Measurements from ENCODE around the gene CAMTA1. TPM values are rescaled to one million over a fixed set of nuclear protein-coding genes. Genes with fewer than 3 reads are reported as not detected.
"Not testable (repeated sequence)": the region's sequence is repeated elsewhere in the genome, so short reads cannot be mapped to it uniquely, and the experiment has no call there.

The CAMTA1 gene
- total RNA-seq, 1 donor, result 56.1 TPM

DNA sequence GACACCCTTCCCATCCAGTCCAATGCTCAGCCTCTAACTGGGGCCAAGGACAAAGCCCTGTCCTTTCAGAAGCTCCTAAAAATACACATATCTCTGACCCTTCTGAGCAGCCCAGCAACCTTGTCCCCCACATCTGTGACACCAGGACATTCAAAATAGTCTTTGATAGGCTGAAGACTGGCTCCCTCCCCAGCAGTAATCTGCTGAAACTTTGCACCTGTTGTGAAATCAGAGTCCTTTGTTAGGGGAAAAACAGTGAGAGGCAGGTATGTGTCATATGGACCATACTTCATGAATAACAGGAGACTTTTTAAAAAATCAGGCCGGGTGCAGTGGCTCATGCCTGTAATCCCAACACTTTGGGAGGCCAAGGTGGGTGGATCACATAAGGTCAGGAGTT is 903.4 kb downstream of the CAMTA1 start:
- no peak for DNase-seq (ENCODE audit: low read depth)
- H3K4me3 ChIP-seq (ENCODE audit: low read depth, low read length), result no peak overlapping the region
- TF ChIP-seq, protein P1, sequence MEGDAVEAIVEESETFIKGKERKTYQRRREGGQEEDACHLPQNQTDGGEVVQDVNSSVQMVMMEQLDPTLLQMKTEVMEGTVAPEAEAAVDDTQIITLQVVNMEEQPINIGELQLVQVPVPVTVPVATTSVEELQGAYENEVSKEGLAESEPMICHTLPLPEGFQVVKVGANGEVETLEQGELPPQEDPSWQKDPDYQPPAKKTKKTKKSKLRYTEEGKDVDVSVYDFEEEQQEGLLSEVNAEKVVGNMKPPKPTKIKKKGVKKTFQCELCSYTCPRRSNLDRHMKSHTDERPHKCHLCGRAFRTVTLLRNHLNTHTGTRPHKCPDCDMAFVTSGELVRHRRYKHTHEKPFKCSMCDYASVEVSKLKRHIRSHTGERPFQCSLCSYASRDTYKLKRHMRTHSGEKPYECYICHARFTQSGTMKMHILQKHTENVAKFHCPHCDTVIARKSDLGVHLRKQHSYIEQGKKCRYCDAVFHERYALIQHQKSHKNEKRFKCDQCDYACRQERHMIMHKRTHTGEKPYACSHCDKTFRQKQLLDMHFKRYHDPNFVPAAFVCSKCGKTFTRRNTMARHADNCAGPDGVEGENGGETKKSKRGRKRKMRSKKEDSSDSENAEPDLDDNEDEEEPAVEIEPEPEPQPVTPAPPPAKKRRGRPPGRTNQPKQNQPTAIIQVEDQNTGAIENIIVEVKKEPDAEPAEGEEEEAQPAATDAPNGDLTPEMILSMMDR (IDR thresholded peaks at IDR 0.05; ENCODE audit: insufficient read depth, low read depth, low read length), result no peak

DNA sequence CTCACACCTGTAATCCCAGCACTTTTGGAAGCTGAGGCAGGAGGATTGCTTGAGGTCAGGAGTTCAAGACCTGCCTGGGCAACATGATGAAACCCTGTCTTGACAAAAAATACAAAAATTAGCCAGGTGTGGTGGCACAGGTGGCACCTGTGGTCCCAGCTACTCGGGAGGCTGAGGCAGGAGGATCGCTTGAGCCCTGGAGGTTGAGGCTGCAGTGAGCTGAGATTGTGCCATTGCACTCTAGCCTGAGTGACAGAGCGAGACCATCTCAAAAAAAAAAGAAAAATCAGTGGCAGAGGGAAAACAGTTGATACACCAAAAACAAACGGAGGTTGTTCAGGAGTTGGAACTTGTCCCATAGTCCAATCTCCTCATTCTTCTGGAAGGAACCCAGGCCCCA is 904.1 kb downstream of the CAMTA1 start:
- H3K4me3 ChIP-seq (ENCODE audit: low read depth, low read length); DNase-seq (ENCODE audit: low read depth): not testable (repeated sequence)

DNA sequence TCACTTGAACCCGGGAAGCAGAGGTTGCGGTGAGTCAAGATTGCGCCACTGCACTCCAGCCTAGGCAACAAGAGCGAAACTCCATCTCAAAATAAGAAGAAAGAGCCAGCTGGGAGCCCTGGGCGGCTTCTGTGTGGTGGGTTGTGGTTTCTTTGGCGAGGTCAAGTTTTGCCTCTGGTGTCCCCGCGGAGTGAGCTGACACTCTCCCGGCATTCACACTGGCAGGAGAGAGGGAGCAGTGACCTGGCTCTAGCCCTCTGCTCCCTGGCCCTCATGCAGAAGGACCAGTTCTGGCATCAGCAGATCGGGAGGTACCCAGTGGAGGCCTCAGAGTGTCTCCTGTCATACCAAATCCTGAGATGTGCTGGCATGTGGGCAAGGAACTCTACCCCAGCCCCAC is 904.8 kb downstream of the CAMTA1 start:
- H3K4me3 ChIP-seq (ENCODE audit: low read depth, low read length), result no peak overlapping the region
- TF ChIP-seq, protein P1 (IDR thresholded peaks at IDR 0.05; ENCODE audit: insufficient read depth, low read depth, low read length), result no peak
- no peak for DNase-seq (ENCODE audit: low read depth)

DNA sequence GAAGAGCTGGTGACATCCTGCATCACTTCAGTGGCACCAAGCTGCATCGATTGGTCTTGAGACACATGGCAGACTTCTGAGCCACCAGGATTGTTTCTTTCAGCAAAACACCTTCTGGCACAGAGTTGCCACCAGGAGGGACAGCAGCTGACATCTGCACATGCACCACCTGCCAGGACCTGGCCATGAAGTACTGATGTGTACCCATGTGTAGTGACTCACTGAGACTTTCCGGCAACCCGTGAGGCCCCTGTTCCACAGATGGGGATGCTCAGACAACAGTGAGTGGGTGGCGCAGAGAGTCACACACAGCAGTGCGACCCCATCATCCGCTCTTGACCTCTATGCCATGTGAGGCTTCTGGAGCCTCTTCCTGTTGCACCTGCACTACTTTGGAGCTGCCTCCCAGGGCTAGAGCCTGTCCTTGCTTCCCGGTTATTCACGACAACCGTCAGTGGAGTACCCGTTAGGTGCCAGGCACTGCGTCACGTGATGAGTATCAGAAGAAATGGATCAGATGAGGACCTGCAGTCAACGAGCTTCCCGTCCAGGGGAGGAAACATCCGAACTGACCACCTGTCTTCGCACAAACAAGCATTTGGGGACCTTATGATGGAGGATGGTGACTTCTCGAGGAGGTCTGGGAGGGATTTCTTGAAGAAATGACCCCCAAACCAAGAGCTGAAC is 905.4 kb downstream of the CAMTA1 start:
- TF ChIP-seq, protein P1 (IDR thresholded peaks at IDR 0.05; ENCODE audit: insufficient read depth, low read depth, low read length), result no peak
- no peak for DNase-seq (ENCODE audit: low read depth)
- no peak overlapping the region for H3K4me3 ChIP-seq (ENCODE audit: low read depth, low read length)

DNA sequence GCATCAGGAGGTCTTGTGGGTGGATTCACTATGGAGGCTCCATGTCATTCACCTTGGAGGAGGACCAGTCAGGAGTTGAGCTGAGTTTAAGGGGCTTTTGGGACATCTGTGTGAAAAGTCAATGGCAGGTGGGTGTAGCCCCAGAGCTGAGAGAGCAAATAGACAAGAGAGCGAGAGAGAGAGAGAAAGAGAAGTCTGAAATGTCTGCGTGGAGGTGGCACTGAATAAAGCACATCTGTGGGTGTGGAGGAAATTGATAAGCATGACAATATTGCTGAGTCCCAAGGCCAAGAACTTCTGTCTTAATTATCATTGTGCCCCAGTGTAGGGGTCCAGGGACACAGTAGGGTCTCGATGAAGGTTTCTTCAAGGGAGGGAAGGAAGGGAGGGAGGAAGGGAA is 906.3 kb downstream of the CAMTA1 start:
- no peak for DNase-seq (ENCODE audit: low read depth)
- TF ChIP-seq, protein P1 (IDR thresholded peaks at IDR 0.05; ENCODE audit: insufficient read depth, low read depth, low read length), result no peak
- H3K4me3 ChIP-seq (ENCODE audit: low read depth, low read length), result no peak overlapping the region

DNA sequence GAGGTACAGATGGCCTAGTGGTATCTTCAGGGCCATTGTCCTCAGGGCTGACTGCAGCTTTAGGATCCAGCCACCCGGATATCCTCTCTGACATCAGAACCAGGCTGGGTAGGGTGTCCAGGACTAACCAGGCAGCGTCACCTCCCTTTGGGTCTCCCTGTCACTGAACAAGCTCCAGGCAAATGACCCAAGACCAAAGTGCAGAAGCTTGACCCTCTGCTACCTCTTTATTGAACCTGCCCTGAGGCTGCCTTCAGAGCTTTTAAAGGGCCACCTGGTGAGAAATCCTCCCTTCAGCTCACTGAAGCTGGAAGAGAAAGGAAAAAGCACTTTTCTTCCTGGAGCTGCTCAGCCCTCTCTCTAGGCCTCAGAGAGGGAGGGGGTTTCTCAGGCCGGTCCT is 906.8 kb downstream of the CAMTA1 start:
- TF ChIP-seq, protein P1 (IDR thresholded peaks at IDR 0.05; ENCODE audit: insufficient read depth, low read depth, low read length), result no peak
- DNase-seq (ENCODE audit: low read depth), result no peak
- no peak overlapping the region for H3K4me3 ChIP-seq (ENCODE audit: low read depth, low read length)

DNA sequence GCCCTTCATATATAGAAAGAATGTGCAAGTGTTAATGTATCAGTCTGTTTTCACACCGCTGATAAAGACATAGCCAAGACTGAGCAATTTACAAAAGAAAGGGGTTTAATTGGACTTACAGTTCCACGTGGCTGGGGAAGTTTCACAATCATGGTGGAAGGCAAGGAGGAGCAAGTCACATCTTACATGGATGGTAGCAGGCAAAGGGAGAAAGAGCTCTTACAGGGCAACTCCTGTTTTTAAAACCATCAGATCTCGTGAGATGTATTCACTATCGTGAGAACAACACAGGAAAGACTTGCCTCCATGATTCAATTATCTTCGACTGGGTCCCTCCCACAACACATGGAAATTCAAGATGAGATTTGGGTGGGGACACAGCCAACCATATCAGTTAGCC is 907.8 kb downstream of the CAMTA1 start:
- not testable (repeated sequence) for H3K4me3 ChIP-seq (ENCODE audit: low read depth, low read length); DNase-seq (ENCODE audit: low read depth)

DNA sequence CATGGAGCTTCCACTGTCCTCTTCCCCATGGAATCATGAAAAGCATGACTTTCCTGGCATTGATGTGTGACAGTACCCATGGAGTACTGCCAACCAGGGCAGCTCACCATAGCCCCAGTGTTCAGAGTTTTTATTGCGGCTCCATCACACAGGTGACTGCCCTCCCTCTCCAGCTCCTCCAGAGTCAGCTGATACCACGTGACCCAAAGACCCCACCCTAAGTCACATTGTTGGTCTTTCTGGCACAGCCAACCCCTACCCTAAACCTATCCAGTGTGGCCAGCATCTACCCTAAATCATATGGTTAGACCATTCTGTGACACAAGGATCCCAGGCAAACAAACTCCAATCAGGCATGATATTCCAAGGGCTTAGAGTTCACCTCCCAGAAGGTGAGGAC is 908.4 kb downstream of the CAMTA1 start:
- no peak for DNase-seq (ENCODE audit: low read depth)
- no peak overlapping the region for H3K4me3 ChIP-seq (ENCODE audit: low read depth, low read length)
- TF ChIP-seq, protein P1 (IDR thresholded peaks at IDR 0.05; ENCODE audit: insufficient read depth, low read depth, low read length), result no peak

Data from fibroblast of villous mesenchyme (primary cell).